Skin of body (tissue), 2 donors: Measurements from ENCODE around the gene GCNT1. TPM values are rescaled to one million over a fixed set of nuclear protein-coding genes. Genes with fewer than 3 reads are reported as not detected.
"Not testable (repeated sequence)": the region's sequence is repeated elsewhere in the genome, so short reads cannot be mapped to it uniquely, and the experiment has no call there.

ENCODE experiments used
- DNase-seq: peaks from one replicate; lab custom pipeline; 2025; lab: John Stamatoyannopoulos, UW
- total RNA-seq: library from RNA; depleted of rRNA; stranded (reverse); fragments of >200 nt; gene quantifications from one replicate; pipeline ENCODE4 v1.2.3, GENCODE V29; 2014

The GCNT1 gene
- total RNA-seq, 1 donor from 2014 or later = 8.4 TPM

DNA sequence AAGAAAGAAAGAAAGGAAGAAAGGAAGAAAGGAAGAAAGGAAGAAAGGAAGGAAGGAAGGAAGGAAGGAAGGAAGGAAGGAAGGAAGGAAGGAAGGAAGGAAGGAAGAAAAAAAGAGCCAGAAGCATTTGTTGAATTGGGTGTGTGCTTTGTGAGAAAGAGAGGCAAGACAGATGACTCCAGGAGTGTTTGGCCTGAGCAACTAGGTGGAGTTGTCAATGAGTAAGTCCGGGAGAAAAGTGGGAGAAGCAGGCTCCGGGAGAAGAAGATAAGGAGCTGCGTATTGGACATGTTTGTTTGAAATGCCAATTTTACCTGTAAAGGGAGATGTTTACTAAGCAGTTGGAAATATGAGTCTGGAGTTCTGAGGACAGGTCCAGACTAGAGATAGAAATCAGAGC is 15.1 kb upstream of the GCNT1 start:
- DNase-seq = no peak

DNA sequence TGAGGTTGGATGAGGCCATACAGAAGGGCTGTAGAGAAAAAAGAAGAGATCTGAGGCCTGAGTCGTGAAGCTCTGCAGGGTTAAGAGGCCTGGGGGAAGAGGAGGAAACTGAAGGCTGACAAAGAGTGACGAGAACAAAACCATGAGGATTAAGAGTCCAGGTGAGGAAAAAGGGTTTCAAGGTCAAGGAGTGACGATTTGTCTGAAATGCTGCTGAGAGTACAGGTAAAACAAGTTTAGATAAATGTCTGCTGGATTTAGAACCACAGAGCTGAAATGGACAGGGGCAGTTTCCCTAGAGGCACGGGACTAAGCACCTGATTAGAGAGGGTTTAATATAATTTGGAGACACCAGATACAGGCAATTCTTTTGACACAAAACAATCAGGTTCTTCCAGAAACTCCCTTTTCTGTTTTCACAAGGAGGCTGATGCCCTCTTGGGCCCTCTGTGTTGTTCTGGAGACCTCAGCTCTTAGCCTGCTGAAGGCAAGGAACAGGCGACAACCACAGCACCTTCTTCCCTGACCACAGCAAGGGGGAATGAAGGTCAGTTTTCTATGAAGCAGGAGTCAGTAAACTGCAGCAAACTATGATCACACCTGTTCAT is 14.6 kb upstream of the GCNT1 start:
- no peak for DNase-seq

DNA sequence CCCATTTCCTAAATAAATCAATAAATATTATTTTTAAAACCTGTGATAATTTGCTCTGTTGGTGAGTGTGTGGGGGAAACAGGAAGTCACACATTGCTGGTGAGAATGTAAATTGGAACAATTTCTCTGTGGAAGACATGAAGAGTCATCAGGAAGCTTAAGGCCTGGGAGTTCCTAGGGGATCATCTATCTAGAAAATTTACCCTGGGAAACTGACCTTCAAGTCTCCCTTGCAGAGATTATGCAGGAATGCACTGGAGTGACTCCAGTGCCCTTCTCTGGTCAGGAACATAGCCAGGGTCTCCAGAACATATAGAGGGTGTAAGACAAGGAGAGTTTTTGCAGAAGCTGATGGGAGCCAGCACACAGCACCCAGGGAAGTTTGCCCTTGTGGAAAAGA is 13.0 kb upstream of the GCNT1 start:
- DNase-seq = no peak

DNA sequence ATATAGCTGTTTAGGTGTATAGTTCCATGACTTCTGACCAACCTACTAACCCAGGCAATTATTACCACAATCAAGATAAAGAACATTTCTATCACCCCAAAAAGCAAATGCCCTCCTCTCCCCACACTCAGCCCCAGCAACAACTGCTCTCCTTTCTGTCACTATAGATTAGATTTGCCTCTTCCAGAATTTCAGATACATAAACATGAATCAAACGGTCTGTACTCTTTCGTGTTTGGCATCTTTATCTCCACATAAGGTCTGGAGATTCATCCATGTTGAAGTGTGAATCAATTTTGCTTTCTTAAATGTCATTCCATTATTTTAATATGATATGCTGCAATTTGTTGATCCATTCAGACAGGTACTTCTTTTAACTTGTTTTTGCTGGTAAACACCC is 10.5 kb upstream of the GCNT1 start:
- no peak for DNase-seq

DNA sequence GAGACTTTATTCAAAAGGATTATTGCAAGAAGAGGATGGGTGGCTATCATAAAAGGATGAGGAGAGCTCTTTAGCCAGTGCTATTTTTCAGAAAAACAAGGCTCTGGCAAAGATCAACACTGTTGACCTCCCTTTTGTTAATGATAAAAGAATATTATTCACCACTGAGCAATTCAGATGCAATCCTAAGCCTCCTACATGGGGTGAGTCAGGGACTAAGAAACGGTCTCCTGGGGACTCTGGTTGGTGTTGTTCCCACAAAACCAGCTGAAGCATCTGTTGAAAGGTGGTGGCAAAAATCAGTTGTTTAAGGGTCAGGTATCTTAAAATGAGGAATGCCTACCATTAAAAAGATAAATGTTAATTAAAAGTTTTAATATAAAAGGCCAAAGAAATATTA is 7.7 kb upstream of the GCNT1 start:
- no peak for DNase-seq

DNA sequence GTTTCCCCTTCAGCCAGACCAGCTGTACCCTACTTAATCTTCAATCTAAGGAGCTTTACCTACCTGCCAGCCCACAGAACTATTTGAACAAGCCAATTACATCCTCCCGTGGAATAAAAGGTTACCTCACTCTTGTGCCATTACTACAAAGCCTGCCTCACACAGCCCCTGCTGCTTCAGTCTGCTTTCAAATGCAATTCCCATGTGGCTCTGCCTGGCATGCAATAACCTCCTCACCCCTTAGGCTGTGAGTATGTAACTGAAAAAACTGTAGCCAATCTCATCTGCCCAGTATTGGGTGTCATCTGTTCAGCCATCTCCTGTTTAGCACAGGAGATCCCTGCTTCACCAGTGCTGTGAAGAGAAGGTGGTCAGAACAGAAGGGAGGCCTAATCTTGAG is 6.1 kb upstream of the GCNT1 start:
- DNase-seq = no peak

DNA sequence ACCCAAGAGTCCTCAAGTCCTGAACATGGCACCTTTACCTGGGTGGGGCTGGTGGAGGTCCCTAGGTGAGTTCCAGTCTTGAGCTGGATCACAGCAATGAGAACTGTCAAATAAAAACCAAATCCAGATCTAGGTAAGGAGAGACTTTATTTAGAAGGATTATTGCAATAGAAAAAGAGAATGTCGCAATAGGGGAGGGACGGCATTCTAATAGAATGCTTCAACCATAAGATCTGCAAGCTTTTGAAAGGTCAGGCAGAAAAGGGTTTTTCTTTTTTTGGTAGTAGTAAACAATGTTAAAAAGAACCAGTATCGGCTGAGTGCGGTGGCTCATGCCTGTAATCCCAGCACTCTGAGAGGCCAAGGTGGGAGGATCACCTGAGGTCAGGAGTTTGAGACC is 5.2 kb upstream of the GCNT1 start:
- DNase-seq = no peak

DNA sequence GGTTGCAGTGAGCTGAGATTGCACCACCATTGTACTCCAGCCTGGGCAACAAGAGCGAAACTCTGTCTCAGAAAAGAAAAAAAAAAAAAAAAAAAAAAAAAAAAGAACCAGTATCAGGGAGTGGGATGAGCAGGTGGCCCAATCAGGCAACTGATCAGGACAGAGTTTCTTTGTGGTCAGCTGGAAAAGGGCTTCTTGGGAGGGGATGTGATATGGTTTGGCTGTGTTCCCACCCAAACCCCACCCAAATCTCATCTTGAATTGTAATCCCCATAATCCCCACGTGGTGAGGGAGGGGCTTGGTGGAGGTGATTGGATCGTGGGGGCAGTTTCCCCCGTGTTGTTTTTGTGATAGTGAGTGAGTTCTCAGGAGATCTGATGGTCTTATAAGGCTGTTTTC is 4.7 kb upstream of the GCNT1 start:
- no peak for DNase-seq

DNA sequence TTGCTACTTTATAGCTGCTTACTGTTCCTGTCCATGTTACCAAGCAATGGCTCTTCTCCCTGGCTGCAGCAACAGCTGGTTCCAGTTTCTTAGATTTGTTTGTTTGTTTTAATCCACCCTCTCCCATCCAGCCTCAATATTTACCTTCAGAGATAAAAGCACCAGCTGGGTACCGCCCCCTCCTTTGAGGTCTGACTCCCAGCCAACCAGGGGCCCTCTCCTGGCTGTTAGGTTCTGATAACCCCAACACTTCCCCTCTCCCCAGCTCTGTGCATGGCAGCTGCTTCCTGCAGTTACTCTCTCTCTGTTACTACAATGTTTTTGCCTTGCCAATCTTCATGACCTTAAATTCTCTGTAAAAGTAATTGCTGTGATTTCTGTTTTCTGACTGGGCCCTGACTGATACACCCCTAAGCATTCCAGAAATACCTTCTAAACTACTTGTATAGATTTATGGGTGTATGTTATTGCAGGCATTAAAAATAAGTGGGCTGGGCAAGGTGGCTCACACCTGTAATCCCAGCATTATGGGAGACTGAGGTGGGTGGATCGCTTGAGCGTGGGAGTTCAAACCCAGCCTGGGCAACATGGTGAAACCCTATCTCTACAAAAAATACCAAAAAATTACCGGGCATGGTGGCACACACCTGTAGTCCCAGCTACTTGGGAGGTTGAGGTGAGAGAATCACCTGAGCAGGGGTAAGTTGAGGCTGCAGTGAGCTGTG is 2.6 kb upstream of the GCNT1 start:
- no peak for DNase-seq

DNA sequence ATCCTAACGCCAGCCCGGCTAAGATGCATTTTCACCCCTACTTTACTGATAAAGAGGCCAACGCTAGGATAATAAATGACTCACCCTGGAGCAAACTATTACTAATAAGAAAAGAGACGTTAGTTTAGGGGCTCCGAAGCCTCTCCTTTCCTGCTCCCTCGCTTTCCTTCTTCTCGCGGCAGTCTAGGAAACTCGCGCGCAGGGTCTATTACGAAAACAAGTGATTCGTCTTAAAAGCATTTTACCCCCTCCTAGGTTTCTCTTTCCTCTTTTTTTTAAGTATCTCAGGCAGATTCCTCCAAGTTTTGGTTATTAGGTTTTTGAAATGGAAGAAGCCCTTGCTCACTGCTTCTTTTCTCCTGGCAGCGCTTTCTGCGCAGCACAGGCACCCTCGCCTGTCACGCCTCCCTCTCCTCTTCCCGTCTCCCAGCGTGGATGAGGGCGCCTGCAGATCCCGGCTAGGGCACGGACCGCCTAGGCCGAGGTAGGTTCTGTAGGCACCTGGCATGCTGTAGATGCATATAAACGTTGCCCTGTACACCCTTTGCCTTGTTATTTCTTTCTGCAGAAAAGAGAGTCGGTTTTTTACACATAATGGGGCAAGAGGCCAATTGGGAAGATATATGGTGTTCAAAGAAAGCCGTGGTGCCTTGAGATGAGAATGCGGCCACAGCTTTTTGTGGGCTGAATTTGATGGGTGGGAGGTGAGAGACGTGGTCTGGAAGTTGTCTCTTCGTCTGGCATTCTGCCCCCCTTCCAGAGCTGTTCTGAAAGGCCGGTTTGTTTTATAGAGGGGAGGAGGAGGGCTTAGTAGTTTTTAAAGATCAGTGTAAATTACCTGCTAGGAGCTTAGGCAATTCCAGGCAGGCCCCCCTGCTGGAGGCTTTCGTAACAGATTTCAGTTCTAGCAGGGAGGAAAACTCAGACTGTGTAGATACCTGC is 983 bp downstream of the GCNT1 start:
- DNase-seq = no peak

DNA sequence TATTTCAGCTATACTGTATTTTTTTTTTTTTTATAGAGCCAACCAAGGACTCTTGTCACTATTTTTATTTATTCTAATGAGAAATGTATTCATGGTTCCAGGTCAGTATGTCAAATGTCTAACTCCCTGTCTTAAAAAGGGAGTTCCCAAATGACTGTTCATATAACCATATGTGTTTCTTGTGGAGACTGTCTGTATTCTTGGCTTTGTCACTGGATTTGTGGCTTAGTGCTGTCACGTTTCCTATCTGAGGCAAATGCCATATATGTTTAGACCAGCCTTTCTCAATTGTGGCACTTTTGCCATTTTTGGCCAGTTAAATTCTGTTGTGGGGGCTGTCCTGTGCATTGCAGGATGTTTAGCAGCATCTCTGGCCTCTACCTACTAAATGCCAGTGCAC is 3.1 kb downstream of the GCNT1 start:
- no peak for DNase-seq

DNA sequence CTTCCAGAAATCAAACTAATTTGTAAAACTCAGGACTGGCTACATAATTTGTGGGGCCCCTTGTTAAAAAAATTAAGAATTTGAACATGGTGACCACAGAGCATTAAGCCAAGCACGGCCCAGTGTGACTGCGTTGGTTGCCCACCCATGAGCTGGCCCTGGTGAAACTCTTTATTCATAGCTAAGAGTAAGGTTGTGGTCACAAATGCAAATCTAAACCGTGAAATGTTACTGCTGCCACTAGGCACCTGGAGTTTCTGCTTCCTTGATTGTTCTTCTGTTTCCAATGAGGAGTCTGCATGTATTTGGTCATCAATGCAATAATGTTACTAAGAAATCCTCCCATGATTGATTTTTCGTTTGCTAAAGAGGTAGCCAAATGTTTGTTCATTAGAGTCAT is 4.2 kb downstream of the GCNT1 start:
- DNase-seq = no peak

DNA sequence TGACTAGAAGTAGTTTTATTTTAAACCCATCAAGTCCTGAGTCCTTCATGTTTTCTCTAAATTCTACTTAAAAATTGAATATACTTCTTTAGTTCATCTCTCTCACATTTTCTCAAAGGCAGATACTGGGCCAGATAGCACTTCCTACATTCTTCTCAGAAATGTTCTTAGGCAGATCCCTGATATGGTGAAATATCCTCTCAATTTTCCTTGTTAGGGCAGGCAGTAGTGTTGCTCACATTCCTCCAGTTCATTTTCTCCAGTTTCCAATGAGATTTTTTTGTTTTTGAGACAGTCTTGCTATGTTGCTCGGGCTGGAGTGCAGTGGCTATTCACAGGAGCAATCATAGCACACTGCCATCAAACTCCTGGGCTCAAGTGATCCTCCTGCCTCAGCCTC is 5.7 kb downstream of the GCNT1 start:
- no peak for DNase-seq

DNA sequence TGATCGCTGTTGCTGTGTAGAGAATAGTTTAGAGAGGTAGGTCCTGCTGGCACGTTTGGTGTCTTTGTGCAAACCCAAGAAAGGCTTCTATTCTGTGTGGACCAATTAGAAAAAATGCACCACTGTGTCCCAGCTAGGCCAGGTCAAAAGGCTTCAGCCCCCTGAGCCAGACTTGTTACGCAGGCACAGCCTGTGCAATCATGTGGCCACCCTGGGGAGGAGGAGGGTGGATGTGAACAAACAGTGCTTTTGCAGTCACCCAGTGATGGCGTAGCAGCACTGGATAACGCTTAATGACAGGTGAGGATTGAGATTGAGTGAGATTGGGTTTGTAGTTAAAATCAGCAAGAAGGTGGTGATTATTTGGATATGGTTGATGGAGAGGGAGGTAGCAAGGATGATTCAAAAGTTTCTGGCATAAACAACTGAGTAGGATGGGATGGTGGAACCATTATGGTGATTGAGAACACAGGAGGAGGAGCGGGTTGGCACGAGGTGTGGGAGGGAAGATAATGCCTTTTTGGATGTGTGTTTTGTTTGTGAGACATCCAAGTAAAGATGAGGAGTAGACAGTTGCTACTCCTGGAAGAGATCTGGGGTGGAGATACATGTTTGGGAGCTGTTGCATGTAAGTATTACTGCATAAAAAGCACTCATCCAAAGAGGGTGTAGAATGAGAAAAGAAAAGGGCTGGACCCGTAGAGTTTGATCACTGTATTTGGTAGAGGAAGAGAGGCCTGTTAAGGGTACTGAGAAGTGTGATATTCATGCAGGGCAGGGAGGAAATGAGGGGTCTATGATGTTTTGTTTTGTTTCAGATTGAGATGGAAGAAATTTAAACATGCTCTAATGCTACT is 6.7 kb downstream of the GCNT1 start:
- no peak for DNase-seq

DNA sequence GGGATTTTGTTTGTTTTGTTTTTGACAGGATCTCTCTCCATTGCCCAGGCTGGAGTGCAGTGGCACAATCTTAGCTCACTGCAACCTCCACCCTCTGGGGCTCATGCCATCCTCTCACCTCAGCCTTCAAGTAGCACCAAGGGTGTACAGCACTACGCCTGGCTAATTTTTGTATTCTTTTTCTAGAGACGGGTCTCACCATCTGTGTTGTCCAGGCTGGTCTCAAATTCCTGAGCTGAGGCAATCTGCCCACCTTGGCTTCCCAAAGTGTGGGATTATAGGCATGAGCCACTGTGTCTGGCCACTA is 7.3 kb downstream of the GCNT1 start:
- DNase-seq = no peak

DNA sequence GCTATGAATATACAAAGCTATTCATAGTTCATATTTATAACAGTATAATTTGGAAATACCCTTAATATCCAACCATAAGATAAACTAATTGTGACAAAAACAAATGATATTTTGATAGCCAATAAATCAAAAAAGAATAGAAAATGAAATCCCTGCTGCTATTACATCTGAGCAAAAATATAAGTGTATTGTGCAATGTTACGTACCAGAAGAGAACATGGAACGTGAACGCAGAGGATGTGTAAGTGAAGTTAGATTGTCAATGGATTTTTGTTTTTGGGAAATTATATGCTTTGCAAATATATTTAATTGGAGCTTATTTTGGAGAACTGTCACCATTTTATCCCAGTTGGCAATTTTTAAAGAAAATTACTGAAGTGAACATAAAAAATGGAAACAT is 15.4 kb downstream of the GCNT1 start:
- no peak for DNase-seq

DNA sequence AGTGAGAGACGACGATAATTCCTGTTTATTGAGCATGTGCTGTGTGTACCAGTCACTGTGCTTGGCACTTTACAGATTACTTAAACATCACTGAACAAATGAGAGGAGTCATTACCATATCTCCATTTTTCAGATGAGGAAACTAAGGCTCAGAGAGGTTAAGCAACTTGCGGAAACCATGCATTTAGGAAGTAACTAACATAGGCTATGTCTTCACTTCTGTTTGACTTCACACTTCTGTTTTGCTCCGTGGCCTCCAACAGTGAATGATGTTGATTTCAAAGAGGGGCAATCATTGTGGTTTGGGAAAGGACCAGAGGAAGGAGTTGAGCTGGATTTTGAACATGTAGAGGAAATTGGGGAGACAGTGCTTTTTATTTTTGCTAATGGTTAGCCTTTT is 16.7 kb downstream of the GCNT1 start:
- no peak for DNase-seq

DNA sequence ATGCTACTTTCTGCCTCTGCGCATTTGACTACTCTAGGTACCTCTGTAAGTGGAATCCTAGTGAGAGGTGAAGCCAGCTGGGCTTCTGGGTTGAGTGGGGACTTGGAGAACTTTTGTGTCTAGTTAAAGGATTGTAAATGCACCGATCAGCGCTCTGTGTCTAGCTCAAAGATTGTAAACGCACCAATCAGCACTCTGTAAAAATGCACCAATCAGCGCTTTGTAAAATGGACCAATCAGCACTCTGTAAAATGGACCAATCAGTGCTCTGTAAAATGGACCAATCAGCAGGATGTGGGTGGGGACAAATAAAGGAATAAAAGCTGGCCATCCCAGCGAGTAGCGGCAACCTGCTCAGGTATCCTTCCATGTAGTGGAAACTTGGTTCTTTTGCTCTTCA is 18.8 kb downstream of the GCNT1 start:
- DNase-seq = not testable (repeated sequence)

DNA sequence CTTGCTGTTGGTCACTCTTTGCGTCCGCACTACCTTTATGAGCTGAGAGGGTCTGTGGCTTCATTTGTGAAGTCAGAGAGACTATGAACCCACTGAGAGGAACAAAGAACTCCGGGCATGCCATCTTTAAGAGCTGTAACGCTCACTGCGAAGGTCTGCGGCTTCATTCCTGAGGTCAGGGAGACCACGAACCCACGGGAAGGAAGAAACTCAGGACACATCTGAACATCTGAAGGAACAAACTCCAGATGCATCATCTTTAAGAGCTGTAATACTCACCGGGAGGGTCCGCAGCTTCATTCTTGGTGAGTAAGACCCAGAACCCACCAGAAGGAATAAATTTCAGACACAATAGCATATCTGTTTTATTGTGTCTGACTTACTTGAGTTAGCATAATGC is 19.2 kb downstream of the GCNT1 start:
- DNase-seq = no peak

DNA sequence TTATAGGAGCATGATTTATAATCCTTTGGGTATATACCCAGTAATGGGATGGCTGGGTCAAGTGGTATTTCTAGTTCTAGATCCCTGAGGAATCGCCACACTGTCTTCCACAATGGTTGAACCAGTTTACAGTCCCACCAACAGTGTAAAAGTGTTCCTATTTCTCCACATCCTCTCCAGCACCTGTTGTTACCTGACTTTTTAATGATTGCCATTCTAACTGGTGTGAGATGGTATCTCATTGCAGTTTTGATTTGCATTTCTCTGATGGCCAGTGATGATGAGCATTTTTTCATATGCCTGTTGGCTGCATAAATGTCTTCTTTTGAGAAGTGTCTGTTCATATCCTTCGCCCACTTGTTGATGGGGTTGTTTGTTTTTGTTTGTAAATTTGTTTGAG is 20.4 kb downstream of the GCNT1 start:
- DNase-seq = not testable (repeated sequence)

DNA sequence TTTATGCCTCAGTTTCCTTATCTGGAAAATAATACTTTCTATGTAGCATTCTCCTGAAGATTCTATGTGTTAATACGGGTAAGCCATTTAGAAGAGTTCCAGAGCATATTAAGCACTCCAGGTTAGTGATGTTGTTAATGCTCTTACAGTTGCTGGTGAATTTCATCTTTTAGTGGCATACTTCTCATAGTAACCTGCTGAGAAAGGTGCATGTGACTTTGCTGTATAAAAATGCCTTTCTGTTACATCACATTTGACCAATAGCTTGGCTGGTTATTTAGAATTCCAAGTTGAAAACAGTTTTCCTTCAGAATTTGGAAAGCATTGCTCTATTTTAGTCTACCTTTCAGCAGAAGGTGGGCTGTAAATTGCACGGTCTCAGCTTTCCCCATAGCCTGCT is 27.2 kb downstream of the GCNT1 start:
- no peak for DNase-seq
